Brain pericyte (primary cell): ENCODE data around the gene C1GALT1.

Experiments used
- DNase-seq: peaks from one replicate; pipeline ENCODE4 v3.0.0-alpha.2; 2012; ENCODE audit warnings: low read depth, low spot score

Gene C1GALT1

DNA sequence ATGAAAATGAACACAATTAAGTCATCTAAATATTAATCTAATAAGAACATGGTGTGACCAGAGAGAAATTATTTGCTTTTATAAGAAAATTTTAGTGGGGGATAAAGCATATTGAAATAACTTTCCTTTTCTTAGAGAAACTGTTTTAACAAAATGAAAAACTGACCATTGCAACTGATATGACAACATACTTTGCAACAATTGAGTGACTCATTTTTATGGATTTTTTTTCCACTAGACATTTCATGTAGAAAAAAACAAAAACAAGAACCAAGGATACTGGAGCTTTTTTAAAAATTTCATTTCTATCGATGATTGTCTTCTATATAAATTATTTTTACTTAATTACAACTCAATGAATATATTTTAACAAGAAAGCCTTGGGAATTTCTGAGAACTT lies 90.0 kb downstream of the C1GALT1 start:
- DNase-seq = no peak

DNA sequence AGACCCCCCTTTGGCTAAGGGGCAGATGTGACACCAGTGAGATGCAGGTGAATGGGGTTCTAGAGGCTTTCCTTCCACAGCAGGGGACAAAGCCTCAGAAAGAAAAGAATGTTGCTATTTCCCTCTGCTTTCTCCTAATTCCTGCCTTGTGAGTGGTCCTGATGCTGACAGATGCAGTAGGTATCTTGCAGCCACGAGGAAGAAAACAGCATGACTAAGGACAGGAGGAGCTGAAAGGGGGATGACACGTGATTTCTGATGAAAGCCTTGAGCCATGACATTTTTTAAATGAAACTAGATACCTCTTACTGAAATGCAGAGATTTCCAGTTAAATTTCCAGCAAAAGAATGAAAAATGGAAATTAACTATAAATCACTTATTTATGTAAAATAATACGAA lies 92.4 kb downstream of the C1GALT1 start:
- DNase-seq = no peak

GRCh38 chr7:7276161-7276560 lies 93.8 kb downstream of the C1GALT1 start:
- no peak for DNase-seq

DNA sequence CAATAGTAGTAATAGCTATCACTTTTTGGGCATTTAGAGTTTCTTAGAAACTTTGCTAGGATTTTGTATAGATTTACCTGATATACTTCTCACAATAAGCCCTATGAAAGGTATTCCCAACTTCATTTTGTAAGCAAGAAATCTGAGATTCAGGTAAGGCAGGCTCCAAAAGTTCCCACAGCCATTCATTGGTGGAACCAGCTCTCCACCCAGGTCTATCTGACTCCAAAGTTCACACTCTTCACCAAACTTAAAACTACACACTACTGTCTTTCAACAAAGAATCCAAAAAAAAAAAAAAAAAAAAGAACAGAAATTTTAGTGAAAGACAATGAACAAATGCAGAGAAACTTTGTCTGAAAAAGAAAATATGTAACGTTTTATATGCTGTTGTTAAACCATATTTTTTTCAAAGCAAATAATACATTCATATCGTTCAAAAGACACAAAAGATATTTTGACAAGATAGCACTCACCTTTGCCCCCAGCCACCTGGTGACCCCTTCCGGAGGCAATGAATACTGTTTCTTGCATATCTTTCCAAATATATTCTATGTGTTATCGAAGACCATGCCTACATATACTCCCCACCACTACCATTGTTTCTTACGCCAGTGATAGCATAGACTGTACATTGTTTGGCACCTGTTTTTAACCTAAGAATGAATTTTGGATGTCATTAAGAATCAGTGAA lies 108.2 kb downstream of the C1GALT1 start:
- DNase-seq = no peak

GRCh38 chr7:7292085-7292484 lies 109.7 kb downstream of the C1GALT1 start:
- no peak for DNase-seq

DNA sequence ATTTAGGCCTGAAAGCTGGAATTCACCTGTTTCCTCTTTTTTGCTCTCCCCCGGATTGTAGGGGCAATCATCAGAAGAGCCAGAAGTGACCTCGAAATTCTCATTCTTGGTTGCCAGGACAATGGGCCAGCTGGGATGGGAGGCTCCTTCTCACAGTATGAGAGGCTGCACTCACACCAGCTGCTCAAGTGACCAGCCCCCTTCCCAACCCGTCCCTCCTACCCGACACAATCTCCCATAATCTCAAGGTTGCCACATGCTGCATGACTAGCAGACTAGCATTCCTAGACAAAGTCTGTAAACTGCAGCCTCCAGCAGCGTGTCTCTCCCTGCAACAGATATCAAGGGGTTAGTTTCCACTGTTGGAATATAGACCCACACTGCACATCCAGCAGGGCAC lies 110.3 kb downstream of the C1GALT1 start:
- DNase-seq = no peak

DNA sequence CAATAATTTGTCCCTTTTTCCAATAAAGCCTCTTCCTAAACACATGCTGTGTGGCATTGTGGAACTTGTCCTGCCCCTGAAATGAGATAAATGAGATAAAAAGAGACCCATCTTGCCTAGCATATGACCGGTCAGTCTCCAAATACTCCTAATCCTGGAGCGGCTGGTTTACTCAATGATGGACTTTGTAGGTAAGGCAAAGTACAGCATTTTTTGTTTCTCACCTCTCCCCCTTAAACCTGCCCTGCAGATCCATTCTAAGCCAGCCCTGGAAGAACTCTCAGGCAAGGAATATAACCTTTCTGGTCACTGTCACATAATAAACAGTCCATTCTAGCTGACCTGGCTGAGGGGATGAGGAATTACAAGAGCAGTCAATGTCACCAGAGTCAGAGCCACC lies 110.7 kb downstream of the C1GALT1 start:
- no peak for DNase-seq

- no peak for DNase-seq
Measured at GRCh38 chr7:7294911-7295310, 112.6 kb downstream of the C1GALT1 start.
